ENCODE measurements around the gene TDRD3.
"Not testable (repeated sequence)": the region's sequence is repeated elsewhere in the genome, so short reads cannot be mapped to it uniquely, and the experiment has no call there.

TDRD3 gene

DNA sequence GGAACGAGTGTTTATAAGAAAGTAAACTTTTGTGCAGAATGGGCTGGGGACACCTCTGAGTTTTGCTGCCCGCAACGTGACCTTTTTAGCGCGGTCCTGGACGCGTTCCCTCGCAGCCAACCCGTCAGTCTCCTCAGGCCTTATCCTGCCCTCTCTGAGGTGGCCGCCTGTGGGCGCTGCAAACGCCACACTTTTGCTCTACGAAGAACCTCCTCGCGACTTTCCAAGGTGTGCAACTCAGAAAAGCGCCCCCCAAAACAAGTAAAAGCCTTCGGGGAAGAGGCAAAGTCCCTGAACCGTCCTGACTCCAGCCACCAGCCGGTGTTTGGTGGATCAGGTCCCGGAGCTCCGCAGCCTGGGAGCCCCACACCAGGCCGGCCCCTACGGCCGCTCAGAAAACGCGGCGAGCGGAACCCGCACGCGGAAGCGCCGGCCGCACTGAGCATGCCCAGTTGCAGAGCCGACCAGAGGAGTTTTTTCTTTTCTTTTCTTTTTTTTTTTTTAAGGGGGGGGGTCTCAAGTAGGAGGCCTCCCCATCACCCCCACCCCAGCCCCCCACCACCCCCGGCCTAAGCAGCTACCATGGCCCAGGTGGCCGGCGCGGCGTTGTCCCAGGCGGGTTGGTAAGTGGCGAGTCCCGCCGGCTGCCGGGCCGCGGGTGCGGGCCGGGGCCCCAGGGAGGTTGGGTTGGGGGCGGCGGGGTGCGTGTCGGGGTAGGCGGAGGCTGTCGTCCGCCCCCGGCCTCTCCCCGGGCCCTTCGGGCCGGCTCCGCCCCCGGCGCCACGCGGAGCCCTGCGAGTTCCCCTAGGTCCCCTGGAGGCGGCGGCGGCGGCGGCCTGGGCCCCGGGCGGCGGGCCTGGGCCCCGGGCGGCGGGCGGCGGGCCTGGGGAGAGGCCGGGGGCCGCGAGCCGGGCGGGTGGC lies at the start of gene TDRD3:
Gene TDRD3, plus strand, starts transcription at position 438 of the 921 bp plus-strand sequence. Its CDS starts 145 bp downstream, at position 583.
- DNase-seq (ENCODE audit: low spot score) = peak; percentile 93

DNA sequence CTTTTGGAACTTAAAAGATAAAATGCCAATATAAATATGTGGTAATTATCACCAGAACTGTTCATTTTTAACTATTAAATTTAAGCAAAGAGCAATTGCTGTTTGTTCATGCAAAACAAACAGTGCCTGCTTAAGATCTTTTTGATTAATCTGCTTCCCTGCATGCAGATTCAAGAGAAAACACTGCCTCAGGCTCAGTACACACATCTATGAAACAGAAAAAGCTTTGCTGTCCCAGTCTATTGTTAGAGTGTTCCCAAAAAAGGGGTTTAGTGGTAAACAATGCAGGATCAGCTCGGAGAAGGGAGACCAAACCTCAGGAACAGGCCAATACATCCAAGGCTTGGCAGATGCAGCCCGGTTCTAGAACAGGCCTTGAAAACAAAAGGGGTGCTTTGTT lies 49.3 kb upstream of the TDRD3 start:
- DNase-seq (ENCODE audit: low spot score) = no peak

DNA sequence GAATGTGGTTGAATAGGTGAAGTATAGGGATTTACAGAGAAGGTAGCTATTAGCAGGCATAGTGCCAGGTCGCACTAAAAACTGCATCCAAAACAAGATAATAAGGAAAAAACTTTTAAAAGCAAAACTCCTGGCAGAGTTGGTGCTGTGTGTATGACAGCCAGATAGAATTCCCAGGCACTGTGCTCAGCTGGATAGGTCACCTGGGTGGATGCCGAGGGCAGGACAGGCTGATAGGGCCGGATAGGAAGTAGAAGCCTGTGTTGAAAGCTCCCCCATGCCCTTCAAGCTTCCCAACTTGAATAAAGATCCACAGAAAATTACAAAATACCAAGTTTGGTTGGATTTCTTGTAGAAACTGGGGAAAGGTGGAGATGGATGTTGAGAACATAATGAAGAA lies 48.9 kb upstream of the TDRD3 start:
- no peak for DNase-seq (ENCODE audit: low spot score)

DNA sequence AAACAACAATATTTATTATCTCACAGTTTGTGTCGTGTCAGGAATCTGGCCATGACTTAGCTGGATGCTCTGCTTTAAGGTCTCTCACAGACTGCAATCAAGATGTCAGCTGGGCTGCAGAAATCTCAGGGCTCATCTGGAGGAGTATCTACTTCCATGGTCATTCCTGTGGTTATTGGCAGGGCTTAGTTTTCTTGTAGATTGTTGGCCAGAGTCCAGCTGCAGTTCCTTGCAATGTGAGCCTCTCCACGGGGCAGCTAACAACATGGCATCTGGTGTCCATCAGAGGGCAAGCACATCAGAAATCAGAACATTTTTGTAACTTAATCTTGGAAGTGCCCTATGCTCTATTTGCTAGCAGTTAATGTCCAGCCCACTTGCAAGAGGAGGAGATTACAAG lies 45.7 kb upstream of the TDRD3 start:
- DNase-seq (ENCODE audit: low spot score) = no peak

DNA sequence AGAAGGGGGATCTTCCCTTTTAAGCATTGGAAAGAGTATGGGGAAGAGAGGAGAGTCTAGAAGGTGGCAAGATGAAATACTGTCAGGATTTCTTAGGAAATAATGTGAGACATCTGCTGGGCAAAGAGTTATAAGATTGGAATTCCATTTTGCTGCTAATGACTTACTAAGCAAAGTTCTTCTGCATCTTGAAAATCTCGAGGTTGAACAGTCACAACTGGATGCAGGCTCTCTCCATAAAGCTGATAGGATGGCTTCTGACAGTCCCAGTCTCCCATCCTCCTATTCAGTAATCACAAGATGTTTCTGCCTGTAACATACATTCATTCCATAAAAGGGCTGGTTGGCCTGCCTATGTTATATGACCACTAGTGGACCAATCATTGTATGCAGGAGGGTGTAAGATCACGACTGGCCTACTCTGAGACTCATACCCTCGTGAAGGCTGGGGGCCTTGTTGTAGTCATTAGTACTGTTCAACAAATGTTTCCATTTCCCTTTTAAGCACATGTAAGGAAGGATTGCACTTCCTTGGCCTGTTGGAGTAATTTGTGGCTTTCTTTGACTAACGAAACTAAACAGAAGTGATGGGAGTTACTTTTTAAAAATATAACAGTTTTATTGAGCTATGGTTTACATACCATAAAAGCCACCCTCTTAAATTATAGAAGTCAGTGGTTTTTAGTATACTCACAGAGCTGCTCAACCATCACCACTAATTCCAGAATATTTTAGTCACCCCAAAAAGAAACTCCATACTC lies 45.0 kb upstream of the TDRD3 start:
- no peak for DNase-seq (ENCODE audit: low spot score)

DNA sequence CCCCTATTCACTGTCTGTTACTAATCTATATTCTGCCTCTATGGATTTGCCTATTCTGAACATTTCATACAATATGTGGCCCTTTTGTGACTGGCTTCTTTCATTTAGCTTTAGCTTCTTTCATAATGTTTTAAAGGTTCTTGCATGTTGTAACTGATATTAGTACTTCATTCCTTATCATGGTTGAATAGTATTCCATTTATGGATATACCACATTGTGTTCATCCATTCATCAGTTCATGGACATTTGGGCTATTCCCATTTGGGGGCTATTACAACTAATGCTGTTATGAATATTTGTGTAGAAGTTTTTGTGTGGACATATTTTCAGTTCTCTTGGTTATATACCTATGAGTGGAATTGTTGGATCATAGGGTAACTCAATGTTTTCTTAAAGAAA lies 44.4 kb upstream of the TDRD3 start:
- no peak for DNase-seq (ENCODE audit: low spot score)

DNA sequence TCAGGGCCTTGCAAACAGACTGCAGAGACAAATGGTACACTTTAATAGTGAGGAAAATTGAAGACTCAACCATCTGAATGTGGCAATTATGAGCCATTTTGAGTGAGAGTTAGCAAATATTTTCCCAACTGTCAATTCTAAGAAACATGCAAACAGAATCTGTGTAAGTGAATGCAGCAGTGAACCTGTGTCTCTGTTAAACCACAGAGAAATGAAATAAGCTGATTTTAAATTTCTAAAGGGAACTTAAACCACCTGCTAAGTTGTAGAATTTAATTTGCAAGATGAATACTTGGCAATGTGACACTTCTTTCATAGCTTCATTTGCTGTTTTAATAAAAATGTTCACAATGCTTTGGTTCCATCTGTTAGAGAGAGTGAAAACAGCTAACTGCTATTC lies 42.0 kb upstream of the TDRD3 start:
- no peak for DNase-seq (ENCODE audit: low spot score)

DNA sequence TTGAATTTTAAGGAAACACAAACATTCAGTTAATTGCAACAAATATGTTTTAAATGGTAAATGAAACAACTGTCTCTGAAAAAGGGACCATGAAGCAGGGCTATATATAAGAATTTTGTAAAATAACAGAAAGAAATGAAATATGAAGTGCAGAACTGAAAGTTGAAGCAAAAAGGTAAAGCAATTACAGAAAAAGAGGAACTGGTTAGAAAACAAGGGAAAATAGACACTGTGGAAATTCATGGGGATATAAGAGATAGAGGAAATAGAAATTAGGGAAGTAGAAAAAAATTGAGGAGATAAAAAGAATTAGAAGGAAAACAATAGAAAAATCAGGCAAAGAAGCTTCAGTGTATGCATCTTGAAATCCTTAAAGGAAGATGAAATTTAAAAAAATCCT lies 40.0 kb upstream of the TDRD3 start:
- DNase-seq (ENCODE audit: low spot score) = no peak

DNA sequence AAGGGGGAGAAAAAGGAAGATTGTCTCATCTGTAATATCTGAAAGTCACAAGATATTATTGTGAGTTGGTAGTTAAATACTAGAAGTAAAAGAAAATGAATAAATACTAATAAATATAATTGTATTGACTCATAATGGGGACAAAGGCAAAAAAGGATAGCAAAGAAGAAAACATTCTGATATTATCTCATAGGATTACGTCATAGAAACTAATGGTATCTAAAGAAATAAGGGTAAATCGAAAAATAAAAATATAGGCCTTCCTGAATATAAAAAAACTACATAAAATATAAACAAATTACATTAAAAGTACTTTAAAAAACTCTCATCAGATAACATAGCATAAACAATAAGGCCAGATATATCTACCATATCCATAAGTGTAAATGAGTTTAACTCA lies 38.6 kb upstream of the TDRD3 start:
- no peak for DNase-seq (ENCODE audit: low spot score)

DNA sequence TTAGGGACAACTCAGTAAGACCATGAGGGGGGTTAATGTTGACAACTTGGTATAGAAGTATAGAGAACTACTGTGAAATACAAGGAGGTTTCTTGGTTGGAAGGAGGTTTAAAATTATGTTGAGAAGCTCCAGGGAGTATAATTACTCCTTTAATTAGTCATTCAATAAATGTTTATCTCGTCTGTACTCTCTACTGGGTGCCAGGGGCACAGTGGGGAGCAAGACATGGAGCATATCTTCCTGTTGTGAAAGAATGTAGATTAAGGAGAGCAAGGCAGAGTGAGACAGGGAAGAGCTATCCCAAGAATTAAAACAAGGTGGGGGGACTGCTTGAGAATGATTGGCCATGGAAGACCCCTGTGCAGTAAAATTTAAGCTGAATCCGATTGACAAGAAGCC lies 33.7 kb upstream of the TDRD3 start:
- no peak for DNase-seq (ENCODE audit: low spot score)

DNA sequence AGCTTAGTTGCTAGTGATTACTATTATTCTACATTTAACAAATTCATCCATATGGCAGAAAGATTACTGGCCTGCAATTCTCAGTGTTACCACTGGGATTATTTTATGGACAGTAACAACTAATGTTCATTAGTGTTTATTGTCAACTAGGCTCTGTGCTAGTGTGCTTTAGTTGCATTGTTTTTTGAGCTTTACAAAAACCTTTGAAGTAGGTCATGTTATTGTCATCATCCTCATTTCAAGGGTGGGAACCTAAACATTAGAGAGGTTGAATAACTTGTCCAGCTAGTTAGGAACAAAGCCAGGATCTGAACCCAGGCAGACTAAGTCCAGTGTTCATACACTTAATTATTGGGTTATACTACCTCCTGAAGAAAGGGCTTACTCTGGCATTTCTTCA lies 27.8 kb upstream of the TDRD3 start:
- no peak for DNase-seq (ENCODE audit: low spot score)

DNA sequence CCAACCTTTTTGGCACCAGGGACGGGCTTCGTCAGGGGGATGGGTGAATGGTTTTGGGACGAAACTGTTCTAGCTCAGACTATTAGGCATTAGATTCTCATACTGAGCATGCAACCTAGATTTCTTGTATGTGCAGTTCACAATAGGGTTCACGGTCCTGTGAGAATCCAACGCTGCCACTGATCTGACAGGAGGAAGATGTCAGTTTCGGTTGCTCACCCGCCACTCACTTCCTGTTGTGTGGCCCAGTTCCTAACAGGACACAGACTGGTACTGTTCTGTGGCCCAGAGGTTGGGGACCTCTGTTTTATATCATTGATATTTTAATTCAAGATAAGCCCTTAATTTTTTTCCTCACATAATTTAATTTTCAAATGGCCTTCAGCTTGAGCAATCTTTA lies 26.7 kb upstream of the TDRD3 start:
- no peak for DNase-seq (ENCODE audit: low spot score)

DNA sequence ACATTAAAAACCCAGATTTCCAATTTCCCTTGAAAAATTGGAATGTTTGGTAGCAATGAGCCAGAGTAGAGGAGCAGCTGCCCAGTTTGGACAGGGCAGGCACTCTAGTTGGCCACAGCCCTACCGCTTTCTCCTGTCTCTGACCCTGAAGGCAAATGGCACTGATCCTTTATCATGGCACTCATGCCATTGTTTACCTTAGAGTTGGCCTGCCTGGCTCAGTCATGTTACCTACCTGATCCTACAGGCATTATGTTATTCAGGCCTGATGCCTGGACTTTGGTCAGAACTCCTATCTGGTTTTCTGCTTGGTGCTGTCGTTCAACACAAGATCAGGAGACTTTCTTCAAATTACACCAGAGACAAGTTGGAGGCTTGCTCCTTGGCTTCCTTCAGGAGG lies 24.9 kb upstream of the TDRD3 start:
- DNase-seq (ENCODE audit: low spot score) = no peak

DNA sequence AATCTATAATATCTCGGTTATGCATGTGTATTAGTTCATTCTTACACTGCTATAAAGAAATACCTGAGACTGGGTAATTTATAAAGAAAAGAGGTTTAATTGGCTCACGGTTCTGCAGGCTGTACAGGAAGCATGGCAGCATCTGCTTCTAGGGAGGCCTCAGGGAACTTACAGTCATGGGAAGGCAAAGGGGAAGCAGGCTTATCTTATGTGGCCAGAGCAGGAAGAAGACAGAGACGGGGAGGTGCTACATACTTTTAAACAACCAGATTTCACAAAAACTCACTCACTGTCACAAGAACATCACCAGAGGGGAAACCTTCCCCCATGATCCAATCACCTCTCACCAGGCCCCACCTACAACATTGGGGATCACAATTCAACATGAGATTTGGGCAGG lies 17.7 kb upstream of the TDRD3 start:
- DNase-seq (ENCODE audit: low spot score) = not testable (repeated sequence)

DNA sequence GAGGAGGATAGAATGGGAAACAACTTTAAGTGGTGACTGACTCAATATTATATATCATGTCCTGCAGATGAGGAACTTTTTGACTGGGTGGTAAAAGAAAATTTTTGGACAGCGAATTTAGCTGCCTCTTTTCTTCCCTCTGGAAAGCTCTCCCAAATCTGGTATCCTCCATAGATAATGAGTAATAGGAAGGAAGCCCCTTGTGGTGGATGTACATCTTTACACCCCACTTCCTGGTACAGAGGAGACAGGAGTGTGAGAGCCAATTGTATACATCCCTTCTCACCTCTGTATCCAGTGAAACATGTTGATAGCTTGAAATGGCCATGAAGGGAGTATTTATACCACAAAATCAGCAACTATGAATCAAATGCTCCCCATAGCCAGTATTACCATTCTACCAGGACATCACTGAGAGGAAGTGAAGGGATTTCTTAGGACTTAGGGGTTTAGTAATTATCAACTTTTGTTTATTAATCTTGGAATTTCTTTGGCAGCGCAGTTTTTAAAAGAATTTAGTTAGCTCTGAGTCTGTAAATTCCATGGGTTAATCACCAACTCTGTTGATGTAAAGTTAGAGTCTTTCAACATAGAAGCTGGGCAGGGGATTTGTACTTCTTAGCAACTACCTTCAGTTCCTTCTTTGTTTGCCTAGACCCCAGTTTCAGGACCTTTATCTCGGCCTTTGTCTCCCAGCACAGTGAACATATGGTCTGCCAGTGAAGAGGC lies 17.0 kb upstream of the TDRD3 start:
- DNase-seq (ENCODE audit: low spot score) = peak; percentile 20

DNA sequence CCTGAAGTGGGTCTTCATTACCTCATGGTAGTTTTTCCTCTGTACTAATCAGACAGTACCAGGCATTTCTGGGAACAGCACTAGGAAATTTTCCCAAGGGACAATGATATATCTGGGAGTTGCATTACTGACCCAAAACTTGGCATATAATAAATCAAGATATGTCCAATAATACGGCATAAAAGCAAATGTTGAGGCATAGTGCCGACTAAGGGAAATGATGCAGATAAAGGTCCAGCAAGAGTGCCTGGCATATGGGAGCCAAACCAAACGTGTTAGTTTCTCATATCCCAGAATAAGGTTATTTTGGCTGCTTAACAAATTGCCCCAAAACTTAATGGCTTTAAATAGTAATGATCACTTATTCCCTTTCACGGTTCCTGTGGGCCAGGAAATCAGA lies 12.1 kb upstream of the TDRD3 start:
- no peak for DNase-seq (ENCODE audit: low spot score)

DNA sequence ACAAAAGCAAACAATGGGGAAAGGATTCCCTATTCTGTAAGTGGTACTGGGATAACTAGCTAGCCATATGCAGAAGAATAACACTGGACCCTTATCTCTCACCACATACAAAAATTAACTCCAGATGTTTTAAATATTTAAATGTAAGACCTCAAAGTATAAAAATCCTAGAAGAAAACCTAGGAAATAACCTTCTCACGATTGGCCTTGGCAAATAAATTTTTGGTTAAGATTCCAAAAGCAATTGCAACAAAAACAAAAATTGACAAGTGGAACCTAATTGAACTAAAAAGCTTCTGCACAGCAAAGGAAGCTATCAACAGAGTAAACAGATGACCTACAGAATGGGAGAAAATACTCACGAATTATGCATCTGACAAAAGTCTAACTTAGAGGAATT lies 10.8 kb upstream of the TDRD3 start:
- DNase-seq (ENCODE audit: low spot score) = no peak

DNA sequence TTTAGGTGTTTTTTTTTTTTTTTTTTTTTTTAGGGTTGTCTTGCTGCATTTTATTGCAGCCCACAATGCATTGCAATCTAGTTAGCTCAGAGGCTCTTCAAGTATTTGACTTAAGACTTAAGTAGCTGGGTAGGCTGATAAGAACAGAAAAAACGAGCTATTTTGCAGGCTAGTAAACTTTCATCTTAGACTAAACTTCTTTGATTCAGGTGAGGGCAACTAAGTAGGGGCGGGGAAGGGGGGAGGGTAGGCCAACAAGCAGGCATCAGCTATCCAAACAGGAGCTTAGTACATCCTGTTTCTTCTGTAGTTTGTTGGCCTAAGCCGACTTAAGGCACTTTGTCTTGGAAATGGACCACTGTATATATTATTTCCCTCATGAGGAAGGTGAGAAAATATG lies 4.9 kb upstream of the TDRD3 start:
- DNase-seq (ENCODE audit: low spot score) = no peak

DNA sequence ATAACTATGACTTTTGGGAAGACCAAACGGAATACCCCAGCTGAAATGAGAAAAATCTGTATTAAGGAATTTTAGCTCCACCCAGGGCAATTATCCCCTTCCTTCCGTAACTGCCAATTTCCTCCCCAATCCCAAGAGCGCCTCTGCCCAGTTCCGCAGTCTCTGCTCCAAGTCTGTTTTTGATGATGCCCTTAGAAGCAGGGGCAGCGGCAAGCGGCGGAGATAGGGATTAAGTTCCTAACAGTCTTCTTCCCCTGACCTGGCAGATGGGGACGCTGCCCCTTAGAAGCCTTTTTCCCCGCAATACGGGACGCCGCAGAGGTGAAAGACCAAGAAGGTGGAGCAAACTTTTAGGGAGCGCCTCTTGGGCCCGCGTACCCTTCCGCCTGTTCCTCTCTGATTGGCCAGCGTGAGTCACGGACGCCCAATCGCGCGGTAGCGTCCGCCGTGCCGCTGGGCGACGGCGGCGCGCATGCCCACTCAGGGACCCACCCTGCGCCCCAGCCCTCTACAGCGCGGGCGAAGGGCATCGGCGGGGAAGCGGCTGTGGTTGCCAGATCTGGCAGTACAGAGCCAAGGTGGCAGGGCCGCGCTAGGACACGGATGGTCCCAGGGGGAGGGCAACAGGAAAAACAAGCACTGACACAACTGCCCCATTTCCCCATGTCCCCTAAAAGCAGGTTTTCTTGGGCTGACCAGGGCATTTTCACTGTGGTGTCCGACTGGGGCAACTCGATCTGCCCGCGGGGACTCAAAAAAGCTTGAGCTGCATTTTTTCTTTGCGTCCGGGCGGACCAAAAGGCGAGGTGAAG lies 843 bp upstream of the TDRD3 start:
- DNase-seq (ENCODE audit: low spot score) = peak; percentile 95

DNA sequence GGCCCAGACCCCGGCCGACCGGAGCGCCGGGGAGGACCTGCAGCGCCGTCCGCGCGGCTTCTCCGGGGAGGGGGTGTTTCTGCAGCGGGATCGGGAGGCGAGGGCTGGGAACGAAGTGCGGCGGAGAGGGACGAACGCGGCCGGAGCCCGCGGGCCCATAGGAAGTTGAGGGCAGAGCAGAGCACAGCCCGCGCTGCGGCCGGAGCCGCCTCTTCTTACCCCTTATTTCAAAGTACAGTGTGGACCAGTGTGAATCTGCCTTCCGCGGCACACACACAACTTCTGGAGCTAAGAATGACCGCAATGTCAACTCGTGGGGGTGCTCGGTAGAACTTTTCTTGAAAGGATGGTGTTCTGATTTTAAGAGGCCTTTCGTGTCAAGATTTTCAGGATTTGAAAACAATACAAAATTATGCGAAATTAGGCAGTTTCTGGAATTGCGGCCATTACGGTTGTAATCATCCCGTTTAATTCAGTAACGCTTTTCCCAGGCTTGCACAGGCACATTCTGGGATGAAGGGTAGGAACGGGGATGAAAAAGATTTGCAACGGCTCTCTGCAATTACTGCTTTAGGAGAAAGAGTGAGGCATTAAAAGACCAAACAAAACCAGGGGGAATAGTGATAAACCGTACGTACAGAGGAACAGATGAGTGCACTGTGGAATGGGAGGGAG lies 821 bp downstream of the TDRD3 start:
- DNase-seq (ENCODE audit: low spot score) = peak; percentile 84

DNA sequence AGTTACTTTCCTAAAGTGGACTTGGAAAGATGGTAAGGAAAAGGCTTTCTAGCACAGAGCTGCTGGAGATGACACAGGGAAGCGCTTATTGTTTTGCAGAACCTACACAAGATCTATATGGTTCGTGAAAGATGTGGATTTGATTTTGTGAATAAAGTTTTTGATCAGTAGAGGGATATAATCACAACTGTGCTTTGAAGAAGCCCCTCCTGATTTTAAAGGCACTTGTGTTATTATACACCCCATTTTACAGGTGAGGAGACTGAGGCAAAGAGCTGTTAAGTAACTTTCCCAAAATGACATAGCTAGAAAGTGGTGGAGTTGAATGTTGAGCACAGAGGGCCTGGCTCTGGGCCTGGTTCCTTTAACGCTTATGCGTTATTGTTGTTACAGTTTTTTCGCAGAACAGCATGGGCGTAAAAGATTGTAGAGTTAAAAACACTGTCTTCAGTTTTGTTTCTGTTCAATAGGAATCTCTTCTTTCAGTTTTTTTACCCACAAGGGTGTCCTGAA lies 1.4 kb downstream of the TDRD3 start:
- DNase-seq (ENCODE audit: low spot score) = peak; percentile 28

All from SW480 (cell line).